Chondrocyte (in vitro differentiated cells): ENCODE data around the gene UTP20. TPM values are rescaled to one million over a fixed set of nuclear protein-coding genes. Genes with fewer than 3 reads are reported as not detected.

Experiments
- DNase-seq: peaks from one replicate; pipeline ENCODE4 v3.0.0; 2021; ENCODE audit warnings: mixed read lengths, low spot score
- H3K27ac Mint-ChIP-seq: one replicate; pipeline ENCODE4 v1.8.0; 2021; ENCODE audit warnings: mild to moderate bottlenecking, moderate library complexity, mixed read lengths; ENCODE audit not compliant: unreplicated experiment
- H3K27me3 Mint-ChIP-seq: 2 replicates; pipeline ENCODE4 v1.8.0; 2021; ENCODE audit warnings: low read depth, mixed read lengths
- H3K36me3 Mint-ChIP-seq: 2 replicates; pipeline ENCODE4 v1.8.0; 2021; ENCODE audit warnings: low read depth, mixed read lengths
- H3K4me1 Mint-ChIP-seq: 2 replicates; pipeline ENCODE4 v1.8.0; 2021; ENCODE audit warnings: low read depth, mild to moderate bottlenecking, mixed read lengths
- H3K4me3 Mint-ChIP-seq: one replicate; pipeline ENCODE4 v1.8.0; 2021; ENCODE audit warnings: mild to moderate bottlenecking, moderate library complexity, mixed read lengths; ENCODE audit not compliant: unreplicated experiment
- H3K9me3 Mint-ChIP-seq: 2 replicates; pipeline ENCODE4 v1.8.0; 2021; ENCODE audit warnings: low read depth, mixed read lengths
- total RNA-seq: library from RNA; stranded (reverse); gene quantifications from 3 replicates; pipeline ENCODE4 v1.2.1, GENCODE V29; 2021
- TF ChIP-seq, protein P1 (sequence below): fragments of 200-600 bp; sonication (generic); IDR thresholded peaks from 2 replicates; pipeline ENCODE4 v1.5.0; 2021; ENCODE audit warnings: antibody characterized with exemption, mild to moderate bottlenecking, moderate library complexity

Gene UTP20
- total RNA-seq, 1 donor from 2014 or later = 9.4 TPM

- H3K36me3 Mint-ChIP-seq = peaks cover 21% of the 10 kb centered on the region
- no peak for DNase-seq
These were observed 64.0 kb downstream of the UTP20 start for GRCh38 chr12:101343893-101344292.

DNA sequence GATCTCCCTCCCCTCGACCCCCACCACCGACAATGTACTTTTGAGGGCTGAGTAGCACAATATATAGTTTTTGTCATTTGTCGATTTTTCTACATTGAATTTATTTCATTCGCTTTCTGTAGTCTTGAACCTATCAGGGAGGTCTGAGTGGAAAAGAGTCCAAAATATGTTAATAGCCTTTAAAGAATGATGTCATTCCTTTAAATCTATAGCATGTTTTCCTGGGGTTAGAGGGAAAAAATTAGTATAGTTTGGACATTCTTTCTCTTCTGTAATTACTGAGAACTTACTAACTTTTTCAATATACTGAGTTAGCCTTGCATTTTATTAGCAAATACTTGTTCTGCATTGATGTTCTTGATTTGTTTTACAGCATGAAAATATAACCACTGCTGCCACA lies 71.8 kb downstream of the UTP20 start:
- H3K9me3 Mint-ChIP-seq = peaks cover 12% of the 10 kb centered on the region
- no peaks in the 10 kb centered on the region for H3K27me3 Mint-ChIP-seq
- TF ChIP-seq, protein P1, sequence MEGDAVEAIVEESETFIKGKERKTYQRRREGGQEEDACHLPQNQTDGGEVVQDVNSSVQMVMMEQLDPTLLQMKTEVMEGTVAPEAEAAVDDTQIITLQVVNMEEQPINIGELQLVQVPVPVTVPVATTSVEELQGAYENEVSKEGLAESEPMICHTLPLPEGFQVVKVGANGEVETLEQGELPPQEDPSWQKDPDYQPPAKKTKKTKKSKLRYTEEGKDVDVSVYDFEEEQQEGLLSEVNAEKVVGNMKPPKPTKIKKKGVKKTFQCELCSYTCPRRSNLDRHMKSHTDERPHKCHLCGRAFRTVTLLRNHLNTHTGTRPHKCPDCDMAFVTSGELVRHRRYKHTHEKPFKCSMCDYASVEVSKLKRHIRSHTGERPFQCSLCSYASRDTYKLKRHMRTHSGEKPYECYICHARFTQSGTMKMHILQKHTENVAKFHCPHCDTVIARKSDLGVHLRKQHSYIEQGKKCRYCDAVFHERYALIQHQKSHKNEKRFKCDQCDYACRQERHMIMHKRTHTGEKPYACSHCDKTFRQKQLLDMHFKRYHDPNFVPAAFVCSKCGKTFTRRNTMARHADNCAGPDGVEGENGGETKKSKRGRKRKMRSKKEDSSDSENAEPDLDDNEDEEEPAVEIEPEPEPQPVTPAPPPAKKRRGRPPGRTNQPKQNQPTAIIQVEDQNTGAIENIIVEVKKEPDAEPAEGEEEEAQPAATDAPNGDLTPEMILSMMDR = no peak
- peaks cover 30% of the 10 kb centered on the region for H3K36me3 Mint-ChIP-seq
- no peak overlapping the region for H3K27ac Mint-ChIP-seq
- DNase-seq = no peak
- H3K4me3 Mint-ChIP-seq = no peak overlapping the region
- no peaks in the 10 kb centered on the region for H3K4me1 Mint-ChIP-seq

More at GRCh38 chr12:101343893-101344292, 64.0 kb downstream of the UTP20 start:
- no peaks in the 10 kb centered on the region for H3K27me3 Mint-ChIP-seq
- H3K9me3 Mint-ChIP-seq = peaks cover 4% of the 10 kb centered on the region
- H3K4me1 Mint-ChIP-seq = no peaks in the 10 kb centered on the region
- H3K27ac Mint-ChIP-seq = no peak overlapping the region
- TF ChIP-seq, protein P1 = no peak
- H3K4me3 Mint-ChIP-seq = no peak overlapping the region

GRCh38 chr12:101356794-101357193 lies 76.9 kb downstream of the UTP20 start:
- no peak for DNase-seq
- H3K4me3 Mint-ChIP-seq = no peak overlapping the region
- peaks cover 4% of the 10 kb centered on the region for H3K4me1 Mint-ChIP-seq
- H3K27ac Mint-ChIP-seq = no peak overlapping the region
- TF ChIP-seq, protein P1 = no peak
- no peaks in the 10 kb centered on the region for H3K9me3 Mint-ChIP-seq
- H3K27me3 Mint-ChIP-seq = no peaks in the 10 kb centered on the region
- H3K36me3 Mint-ChIP-seq = peaks cover 21% of the 10 kb centered on the region

GRCh38 chr12:101361455-101361854 lies 81.5 kb downstream of the UTP20 start:
- no peak for DNase-seq
- Mint-ChIP-seq H3K27ac (no peak overlapping the region), H3K4me3 (no peak overlapping the region), H3K9me3 (no peaks in the 10 kb centered on the region), H3K27me3 (no peaks in the 10 kb centered on the region), H3K36me3 (peaks cover 24% of the 10 kb centered on the region), H3K4me1 (peaks cover 4% of the 10 kb centered on the region)
- TF ChIP-seq, protein P1 = no peak

DNA sequence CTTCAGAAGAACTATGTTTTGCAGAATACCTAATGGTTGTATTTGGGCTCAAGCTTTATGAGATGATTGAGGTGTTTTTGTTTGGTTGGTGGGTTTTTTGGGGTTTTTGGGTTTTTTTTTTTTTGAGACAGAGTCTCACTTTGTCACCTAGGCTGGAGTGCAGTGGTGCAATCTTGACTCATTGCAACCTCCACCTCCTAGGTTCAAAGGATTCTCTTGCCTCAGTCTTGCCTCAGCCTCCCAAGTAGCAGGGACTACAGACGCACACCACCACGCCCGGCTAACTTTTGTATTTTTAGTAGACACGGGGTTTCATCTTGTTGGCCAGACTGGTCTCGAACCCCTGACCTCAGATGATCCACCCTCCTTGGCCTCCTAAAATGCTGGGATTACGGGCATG lies 88.1 kb downstream of the UTP20 start:
- Mint-ChIP-seq H3K4me1 (no peaks in the 10 kb centered on the region), H3K27me3 (no peaks in the 10 kb centered on the region), H3K36me3 (peaks cover 30% of the 10 kb centered on the region), H3K4me3 (no peak overlapping the region), H3K9me3 (no peaks in the 10 kb centered on the region), H3K27ac (no peak overlapping the region)
- TF ChIP-seq, protein P1 = no peak
- DNase-seq = no peak
